OCI-LY1 (cell line): Measurements from ENCODE around the gene RAB39A.
A peak's percentile ranks its signal among the peaks of the same experiment; 100 is the strongest.

Source experiments
- CTCF ChIP-seq: fragments of 200-600 bp; sonication (generic), shearing (Covaris generic); IDR thresholded peaks from 2 replicates; pipeline ENCODE4 v1.5.1; 2017; ENCODE audit warnings: mild to moderate bottlenecking, antibody characterized with exemption, low read length, moderate library complexity, mixed read lengths
- EZH2 ChIP-seq: fragments of 200-600 bp; sonication (generic), shearing (Covaris generic); IDR thresholded peaks from 2 replicates; pipeline ENCODE4 v1.8.0; 2017; ENCODE audit warnings: borderline replicate concordance, mixed run types, mild to moderate bottlenecking, antibody characterized with exemption, low read length, moderate library complexity, mixed read lengths

- peak; percentile 93 for TF ChIP-seq CTCF
- no peak for TF ChIP-seq EZH2
These were observed 71.7 kb downstream of the RAB39A start for GRCh38 chr11:107999759-108000455.
